Hypothalamus (tissue), 51 donors: ENCODE results near the gene KCNK5.
A peak's percentile ranks its signal among the peaks of the same experiment; 100 is the strongest.

ENCODE experiments used
- DNase-seq, 51 donors: peaks; one replicate each; lab custom pipeline; 2025; lab: John Stamatoyannopoulos, UW

KCNK5 gene

DNA sequence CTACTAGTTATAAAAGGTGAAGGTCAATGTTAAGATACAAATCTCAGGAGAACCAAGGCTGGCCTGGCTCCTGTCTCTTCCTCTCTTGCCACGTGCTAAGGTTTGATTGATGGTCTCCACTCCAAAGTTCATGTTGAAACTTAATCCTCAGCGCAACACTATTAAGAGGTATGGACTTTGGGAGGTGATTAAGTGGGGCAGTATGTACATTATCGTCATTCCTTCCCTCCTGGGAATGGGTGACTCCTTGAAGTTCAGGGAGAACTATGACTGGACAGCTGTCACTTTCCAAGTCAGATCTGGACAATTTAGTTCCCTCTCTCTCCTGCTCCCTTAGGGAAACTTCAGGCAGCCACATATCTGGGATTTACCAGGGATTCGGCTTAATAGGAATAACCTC is 50.5 kb downstream of the KCNK5 start:
- no peak for DNase-seq

DNA sequence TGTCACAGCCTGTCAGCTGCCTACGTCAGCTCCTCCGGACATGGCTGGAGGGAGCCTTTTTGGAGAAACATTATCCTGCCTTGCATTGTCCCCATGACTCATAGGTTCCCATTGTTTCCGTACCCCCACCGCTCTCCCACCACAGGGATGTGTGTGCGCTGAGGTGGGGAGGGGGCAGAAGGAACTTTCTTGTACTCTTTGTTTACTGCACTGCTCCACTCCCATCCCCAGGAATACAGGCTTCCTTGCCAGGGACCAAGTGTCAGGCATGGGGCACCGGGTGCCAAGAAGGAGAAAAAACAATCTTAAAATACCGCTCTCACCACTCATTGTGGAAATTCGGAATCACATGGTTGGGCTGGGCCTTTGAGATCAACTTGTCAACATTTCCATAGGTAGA is 51.0 kb downstream of the KCNK5 start:
- DNase-seq: no peak

DNA sequence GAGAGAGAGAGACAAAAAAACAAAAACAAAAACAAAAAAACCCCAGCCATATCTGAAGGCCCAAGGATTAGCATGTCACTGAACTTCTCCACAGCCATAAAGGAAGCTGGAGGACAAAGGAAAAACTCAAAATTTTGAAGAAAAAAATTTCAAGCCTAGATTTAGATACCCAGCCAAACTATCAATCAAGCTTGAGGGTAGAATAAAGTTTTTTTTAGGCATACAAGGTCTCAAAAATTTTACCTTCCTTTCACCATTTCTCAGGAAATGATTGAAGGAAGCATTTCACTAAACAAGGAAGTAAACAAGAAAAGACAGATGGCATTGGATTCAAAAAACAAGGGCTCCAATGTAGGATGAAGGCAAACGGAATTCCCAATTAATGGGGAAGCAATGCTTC is 52.1 kb downstream of the KCNK5 start:
- DNase-seq: no peak

DNA sequence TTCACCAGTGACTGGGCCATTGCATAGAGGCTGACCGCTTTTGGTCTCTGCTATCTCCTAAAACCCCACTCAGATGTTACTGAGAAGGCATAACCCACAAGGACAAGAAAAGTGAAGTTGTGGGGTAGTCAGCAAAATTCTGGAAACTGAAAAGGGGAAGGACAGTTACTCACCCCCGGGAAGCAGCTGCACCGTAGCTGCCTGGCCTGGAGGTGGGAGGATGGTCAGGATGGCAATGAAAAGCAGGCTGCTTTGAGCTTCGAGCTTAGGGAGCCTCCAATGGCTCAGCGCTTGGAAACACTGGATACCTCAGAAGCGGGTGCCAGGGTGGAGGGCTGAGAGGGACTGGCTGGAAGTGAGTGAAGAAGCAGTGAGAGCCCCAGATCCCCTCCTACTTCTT is 56.0 kb downstream of the KCNK5 start:
- DNase-seq: peak in 1 of 51 donors; percentile 9

DNA sequence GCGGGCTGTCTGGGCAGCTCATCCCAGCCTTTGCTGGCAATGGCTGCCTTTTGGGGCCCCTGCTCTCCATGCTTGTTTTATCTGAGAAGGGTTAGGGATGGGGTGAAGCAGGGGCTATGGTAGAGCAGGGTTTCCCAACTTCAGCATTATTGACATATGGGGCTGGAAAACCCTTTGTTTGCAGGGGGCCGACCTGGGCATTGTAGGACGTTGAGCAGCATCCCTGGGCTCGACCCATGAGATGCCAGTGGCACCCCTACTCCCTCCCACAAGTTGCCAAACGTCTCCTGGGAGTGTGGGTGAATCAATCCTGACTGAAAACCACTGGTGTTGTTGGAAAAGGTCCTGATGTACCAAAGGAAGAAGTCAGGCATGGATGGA is 56.9 kb downstream of the KCNK5 start:
- no peak for DNase-seq

DNA sequence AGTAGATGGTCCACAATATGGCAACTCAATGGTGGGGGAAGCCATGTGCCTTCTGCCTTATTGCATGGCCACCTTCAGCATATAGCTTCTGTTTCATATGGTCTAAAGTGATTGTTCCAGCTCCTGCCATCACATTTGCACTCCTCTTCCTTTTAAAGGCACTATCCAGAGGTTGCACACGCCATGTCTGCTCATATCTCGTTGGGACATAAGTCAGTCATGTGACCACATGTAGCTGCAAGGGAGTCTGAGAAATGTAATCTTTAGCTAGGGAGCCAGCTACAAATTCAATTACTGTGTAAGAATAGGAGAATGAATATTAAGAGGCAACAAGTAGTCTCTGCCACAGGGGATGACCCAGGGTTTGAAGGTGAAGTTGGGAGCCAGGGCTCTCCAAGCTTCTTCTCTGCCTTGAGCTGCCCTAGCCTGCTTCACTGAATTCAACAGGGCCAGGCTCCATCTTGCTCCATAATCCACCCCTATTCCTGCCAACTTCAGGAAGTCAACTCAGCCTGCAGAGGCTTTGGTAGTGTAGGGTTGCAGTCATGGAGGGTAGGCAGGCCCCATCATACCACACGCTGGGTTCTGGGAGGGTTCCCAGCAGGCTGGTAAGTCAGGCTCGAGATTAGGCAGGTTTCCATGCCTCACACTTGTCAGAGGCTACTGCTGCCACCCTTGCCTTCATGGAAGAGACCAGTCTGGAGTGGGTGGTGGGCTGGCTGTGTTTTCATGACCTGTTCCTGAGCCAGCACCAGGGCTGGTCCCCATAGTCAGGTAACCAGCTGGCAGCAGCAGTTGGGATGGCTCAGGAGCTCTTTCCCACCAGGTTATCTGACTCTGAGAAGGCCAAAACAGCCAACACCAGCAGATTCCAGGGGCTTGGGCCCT is 57.5 kb downstream of the KCNK5 start:
- no peak for DNase-seq

DNA sequence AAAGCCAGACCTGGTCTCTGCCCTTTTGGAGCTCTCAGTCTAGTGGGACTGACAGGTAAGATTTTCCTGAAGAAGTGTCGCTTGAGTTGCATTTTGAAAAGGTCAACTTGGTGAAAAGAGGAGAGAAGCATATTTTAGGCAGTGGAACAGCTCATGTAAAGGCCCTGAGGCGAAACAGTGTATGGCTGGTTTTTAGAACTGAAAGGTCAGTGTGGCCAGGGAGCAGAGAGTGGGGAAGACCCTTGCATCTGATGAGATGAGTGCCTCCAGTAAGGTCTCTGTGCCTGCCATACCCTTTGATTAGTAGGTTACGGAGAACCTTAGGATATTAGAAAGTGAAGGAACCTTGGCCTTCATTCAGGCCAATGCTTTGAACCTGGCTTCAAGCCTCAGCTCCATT is 58.4 kb downstream of the KCNK5 start:
- DNase-seq: no peak

DNA sequence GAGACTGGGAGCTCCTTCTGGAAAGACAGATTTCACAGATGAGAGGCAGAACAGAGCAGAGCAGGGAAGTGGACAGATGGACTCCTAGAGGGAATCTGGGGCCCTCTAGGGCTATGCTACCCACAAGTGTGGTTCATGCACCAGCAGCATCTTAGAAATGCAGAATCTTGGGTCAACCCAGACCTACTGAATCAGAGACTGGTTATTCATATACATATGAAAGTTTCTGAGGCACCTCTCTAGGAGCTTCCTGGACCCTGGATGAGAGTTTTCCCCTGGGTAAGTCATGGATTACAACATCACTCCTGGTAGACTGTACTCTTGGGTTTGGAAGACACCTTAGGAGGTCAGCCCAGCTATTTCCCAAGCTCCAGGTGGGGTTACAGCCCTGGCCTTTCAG is 58.9 kb downstream of the KCNK5 start:
- no peak for DNase-seq

DNA sequence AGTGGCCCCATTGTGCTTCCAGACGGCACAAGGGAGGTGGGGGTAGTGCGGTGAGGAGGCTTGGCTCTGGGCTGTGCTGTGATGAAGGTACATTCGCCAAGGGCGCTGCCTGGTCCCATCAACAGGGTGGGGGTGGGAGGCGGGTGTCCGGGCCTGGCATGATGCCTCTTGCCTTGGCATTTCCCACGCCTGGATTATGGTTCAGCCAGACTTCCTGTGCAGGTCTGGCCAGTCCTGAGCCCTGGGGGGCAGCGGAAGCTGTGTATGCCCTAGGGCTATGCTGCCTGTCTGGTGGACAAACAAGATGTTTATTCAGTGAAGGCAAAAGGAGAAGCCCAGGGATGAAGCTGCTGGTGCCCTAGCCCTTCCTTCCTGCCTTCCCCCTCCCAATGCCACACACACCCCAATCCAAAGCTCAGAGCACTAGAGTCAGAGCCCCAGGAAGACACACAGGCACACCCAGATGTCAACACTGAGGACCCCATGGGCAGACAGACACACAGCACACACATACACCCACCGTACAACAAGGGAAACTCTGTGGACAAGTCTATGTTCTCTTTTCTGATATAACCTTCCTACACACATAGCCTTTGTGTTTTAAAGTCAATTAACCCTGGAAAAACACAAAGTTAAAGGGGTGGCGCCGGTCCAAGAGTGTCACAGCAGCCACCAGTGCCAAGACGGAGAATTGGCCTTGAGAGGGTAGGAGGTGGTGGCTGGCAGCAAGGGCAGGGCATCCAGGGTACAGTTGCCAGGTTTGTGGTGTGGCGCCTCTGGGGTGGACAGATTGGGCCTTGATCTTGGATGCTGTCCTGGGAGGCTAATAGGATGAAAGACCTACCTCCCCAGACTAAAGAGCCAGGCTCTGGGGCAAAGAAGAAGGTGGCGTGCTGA is 59.6 kb downstream of the KCNK5 start:
- peak in 1 of 51 donors; percentile 6 for DNase-seq

DNA sequence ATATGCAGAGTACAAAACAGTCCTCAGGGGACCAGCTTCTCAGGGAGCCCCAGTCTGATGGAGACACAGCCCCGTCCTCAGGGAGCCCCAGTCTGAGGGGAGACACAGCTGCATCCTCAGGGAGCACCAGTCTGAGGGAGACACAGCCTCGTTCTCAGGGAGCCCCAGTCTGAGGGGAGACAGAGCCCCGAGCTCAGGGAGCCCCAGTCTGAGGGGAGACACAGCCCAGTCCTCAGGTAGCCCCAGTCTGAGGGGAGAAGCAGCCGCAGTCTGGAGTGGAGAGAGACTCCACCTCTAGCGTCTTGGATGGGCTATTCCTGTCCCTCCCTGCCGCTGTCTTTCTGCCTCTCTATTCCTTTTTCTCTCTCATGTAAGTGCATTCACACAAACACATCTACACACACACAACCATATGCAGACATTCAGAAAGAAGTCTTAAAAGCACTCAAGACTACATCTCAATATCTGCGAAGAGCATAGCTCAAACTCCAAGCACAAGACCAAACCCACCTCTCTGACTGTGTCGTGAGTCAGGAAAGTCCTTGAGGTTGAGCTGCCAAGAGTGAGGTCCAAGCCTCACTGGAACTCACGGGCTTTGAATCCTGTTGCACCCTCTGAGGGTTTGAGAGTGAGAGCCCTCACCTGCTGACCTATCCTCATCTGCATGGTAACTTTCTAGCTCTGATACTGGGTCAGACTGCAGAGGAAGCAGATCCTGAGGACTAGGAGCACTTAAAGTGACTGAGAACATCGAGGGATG is 61.2 kb downstream of the KCNK5 start:
- no peak for DNase-seq

DNA sequence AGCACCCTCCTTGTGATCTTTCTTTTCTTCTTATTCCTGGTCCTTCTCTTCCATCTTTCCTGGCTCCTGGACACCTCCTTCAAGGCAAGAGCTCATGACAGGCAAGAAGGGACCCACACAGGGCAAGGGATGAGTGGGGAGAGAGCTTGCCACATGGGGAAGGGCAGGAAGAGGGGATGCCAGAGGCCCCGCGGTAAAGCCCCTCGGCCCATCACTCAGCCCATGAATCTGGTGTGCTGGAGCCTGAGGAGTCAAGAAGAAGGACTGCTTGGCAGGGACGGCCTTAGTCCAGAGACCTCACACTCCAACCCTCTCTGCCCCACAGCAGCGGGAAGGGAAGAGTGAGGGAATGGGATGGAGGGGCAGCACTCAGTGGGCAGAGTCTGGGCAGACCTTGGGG is 62.0 kb downstream of the KCNK5 start:
- no peak for DNase-seq

DNA sequence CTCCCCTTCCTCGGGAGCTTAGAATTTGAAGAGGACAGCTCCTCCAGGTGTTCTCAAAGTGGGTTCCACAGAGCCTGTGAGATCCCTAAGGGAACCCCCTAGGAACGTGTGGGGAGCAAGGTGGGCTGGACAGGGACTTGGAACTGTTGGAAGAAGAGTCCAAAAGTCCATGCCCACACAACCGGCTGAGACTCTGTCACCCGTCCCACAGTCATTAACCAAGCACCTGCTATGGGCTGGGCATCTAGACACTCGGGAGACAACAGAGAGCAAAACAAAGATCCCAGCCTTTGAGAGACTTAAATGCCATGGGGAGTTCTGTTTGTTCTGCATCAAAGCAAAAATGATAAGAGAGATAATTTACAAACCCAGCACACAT is 62.4 kb downstream of the KCNK5 start:
- DNase-seq: no peak

DNA sequence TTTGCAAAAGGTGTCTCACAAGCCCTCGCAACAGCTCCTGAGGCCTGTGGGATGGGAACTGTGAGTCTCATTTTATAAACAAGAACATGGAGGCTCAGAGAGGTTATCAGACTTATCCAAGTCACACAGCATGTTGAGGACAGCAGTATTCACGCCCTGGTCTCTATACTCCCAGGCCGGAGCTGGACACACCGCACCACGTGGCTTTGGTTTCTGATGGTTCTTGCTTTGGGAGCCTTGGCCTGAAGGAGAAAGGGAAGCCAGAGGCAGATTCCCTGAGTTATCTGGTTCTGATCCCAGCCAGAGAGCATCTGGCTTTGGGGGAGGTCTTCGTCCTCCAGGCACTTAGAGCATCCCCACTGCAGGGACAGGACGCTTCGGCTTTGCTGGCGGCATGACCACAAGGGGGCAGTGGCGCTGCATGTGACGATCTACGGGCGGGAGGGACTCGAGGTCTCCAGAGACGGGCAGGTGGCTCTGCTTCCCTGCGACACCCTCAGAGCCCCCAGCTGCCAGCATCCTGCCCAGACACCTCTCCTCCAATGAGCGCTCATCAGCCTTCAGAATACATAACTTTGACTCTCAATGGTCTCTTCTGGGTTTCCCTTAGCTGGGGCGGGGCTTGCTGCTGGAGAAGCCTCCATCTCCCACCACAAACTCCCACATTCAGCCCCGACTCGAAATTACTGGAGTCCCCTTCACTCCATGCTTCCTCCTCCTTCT is 62.9 kb downstream of the KCNK5 start:
- peak in 48 of 51 donors; percentile 7 to 78 (median 41) for DNase-seq

DNA sequence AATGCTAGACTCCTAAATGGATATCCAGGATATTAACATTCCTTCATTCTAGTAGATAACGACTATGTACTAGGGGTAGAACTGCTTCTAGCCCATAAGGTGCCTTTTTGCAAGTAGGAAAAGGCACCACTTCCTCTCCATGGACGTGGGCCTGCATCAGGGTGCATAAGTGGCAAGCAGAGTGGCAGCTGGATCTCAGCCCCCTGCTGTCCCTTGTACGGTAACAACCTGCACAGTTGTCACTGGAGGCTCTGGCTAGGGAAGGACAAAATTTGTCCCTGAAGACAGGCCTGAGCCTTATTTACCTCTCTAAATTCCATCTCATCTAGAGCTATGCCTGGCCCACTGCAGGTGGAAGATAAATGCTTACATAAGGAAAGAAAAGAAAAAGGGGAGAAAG is 71.8 kb downstream of the KCNK5 start:
- no peak for DNase-seq

DNA sequence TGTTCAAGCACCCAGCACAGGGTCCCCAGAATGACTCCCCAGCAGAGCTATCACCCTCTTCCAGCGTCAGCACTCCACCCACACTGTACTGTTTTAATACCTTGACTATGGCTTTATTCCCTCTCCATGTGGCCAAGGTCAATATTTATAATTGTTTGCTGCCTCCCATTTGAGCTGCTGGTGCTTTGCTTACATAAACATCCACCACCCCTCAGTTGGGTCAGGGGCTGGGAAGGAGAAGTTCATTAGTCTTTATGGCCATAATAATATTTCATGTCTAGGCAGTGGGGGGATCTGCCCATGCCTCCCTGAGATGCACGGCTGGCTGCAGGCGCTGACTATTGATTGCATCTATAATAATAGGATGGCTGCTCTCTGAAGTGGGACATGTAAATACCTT is 72.5 kb downstream of the KCNK5 start:
- DNase-seq: no peak

DNA sequence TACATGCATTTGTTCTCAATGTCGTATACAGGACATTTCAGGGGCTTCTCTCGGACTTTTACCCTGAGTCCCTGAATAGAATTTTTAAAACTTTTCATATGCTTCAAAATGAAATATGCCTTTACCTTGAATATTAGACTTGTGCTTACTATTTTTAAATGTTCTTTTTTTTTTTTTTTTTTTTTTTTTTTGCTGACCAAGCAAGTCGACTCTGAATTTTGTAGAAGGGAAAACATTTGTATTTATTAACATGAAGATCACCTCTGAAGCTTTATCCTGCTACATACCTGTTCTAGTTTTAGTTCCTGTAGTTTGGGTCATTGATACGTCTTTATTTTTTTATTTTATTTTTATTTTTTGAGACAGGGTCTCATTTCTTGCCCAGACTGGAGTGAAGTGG is 74.6 kb downstream of the KCNK5 start:
- no peak for DNase-seq

DNA sequence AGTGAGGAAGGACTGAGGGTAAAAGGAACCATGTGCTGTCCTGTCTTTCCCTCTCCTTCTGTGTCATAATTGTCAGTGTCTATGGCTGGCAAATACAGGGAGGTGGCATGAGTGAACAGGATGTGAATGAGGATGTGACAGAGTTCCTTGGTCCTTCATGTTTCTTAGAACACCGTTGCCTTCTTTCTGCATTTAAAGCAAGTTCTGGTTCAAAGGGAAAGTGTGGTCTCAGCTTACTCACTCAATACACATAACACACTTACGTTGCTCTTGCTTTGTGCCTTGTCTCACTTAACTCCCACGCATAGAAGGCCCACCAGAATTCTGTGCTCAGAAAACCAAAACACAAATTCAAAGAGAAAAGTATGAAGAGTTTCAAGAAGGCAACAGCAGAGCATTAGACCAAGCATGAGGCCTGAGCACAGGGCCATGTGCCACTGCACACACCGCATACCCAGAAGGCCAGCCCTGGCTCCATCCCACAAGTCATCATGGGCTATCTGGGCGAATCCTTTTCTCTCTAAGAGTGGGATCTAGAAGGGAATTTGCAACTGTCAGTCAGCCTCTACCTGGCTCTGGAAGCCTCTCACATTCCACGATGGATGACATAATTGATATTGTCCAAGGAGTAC is 75.4 kb downstream of the KCNK5 start:
- no peak for DNase-seq

DNA sequence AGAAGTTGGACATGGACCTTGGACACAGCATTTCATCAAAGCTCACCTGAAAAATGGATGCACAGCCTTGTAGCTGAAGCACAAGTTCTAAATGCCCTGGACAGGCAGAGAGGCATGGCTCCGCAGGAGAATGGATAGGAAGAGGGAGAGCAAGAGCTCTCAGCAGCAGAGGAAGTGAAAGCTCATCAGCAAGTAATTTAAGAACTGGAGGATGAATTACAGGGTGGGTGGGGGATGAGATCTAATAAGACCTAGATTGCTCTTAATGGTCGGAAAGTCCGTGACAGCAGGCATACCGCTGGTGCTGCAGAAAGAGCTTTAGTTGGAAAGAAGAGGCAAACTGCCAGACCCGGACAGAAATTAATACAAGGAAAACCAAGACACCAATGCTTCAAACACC is 77.0 kb downstream of the KCNK5 start:
- DNase-seq: no peak

DNA sequence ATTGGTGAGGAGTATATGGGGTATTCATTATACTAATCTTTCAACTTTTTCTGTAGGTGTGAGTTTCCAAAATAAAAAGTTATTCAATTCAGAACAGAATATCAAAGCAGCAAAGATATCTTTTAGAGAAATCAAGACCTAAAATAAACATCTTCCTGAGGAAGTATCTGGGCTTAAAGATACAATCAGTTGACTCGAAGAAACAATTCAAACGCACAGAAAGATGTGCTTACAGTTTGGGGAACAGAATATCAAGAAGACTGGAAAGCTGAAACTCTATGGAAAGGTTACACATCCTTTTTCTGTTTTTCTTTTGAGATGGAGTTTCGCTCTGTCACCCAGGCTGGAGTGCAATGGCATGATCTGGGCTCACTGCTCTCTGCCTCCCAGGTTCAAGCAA is 78.1 kb downstream of the KCNK5 start:
- no peak for DNase-seq
